ENCODE measurements around the gene FUOM. TPM values are rescaled to one million over a fixed set of nuclear protein-coding genes. Genes with fewer than 3 reads are reported as not detected.
A peak's percentile ranks its signal among the peaks of the same experiment; 100 is the strongest.

The FUOM gene
- total and polyA plus RNA-seq, 2 of the 8 experiments (the other 6 are each of a cell fraction or from before 2014, with no cell fraction given), result 22.0 to 30.4 TPM

DNA sequence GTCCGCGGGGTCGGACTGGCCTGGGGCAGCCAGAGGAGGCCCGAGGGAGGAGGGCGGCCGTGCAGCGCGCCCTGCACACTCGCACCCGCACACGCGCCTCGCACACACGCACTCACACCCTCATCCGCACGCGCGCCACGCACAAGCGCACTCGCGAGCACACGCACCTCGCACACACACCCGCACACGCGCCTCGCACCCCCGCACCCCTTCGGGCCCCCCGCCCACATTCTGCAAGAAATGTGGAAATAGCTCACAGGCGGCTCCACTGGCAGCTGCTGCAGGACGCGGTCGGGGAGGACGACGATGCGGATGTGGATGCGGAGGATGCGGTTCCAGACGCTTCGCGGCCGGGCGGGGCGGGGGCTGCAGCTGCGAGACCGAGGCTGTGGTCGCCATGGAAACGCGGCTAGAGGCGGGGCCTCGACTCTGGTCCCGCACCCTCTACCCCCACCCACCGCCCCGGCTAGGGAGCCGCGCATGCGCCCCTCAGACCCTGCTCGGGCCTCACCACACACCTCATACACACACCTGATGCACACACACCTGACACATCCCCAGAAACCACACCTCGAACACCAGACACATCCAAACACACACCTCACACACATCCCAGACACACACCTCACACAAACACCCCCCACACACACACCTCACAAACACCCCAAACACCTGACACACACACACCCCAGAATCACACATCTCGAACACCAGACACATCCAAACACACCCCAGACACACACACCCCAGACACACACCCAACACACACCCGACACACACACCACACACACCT, 21.0 kb downstream of the FUOM start, which contains the start of gene CALY:
Gene CALY, minus strand, starts transcription at position 320 of the 793 bp plus-strand sequence. CDS start 7,907 bp downstream, outside the sequence.
- H4K91ac ChIP-seq (replicated peaks; ENCODE audit: insufficient read length, low read length), result no peak within 1 kb of the TSS
- DNase-seq (ENCODE audit: low read depth in 1 of 2, low spot score in 2 of 2) (peak in 1 of 2 experiments; percentile 77), FAIRE-seq (no peak)
- H3K4me1 ChIP-seq (replicated peaks in 1 of 4; ENCODE audit: control insufficient read depth in 3 of 4, insufficient read depth in 4 of 4, low read length in 3 of 4), result peaks cover 0 to 18% (median 4%) of the 10 kb centered on the region in 4 experiments; a peak in 5 of 7 replicates
- no peaks in the 10 kb centered on the region; a peak in 1 of 8 replicates for H3K36me3 ChIP-seq (ENCODE audit: control insufficient read depth in 2 of 4, insufficient read depth in 4 of 4, low read length in 3 of 4)
- H3K18ac ChIP-seq (ENCODE audit: extremely low read depth, low read length), result no peak within 1 kb of the TSS
- H2AK5ac ChIP-seq (ENCODE audit: low read depth, low read length), result peak within 1 kb of the TSS; percentile 82; the same call in 1 of the 2 replicates
- WGBS, 2 experiments (ENCODE audit: extremely low coverage in 1 of 2, insufficient coverage in 1 of 2, insufficient read length in 1 of 2, insufficient replicate concordance in 2 of 2, low coverage in 1 of 2, low lambda C conversion rate in 2 of 2, missing lambda C conversion rate in 1 of 2), result 51% methylated on average over 34 of the region's 63 CpGs; no CpG with 5 or more reads in 1 of the 2 experiments
- no peak within 1 kb of the TSS for H3K4ac ChIP-seq (replicated peaks; ENCODE audit: insufficient read length, low read depth, low read length)
- H2BK120ac ChIP-seq (replicated peaks; ENCODE audit: low read depth, low read length), result no peak within 1 kb of the TSS
- no peak within 1 kb of the TSS; the same call in 1 of the 2 replicates for H4K8ac ChIP-seq (ENCODE audit: extremely low read depth, insufficient read depth, low read length)
- peak within 1 kb of the TSS; percentile 90 for H3K56ac ChIP-seq (replicated peaks; ENCODE audit: insufficient read length, low read depth, low read length)
- ChIA-PET POLR2A (ENCODE audit: partially characterized antibody) (interaction anchor here (0.7 to 2.5 kb wide), 5 partner anchors 10 to 21 kb away, joined by 3 to 8 read pairs (median 3); partner anchors contain the start of genes FUOM and PRAP1), CTCF (ENCODE audit: partially characterized antibody) (interaction anchor here (1.0 to 1.5 kb wide), 3 partner anchors 8 to 10 kb away, joined by 3 to 5 read pairs (median 4); partner anchors contain the start of gene PRAP1)
- peak within 1 kb of the TSS; percentile 35 to 64; a peak in 3 of 4 replicates for H3K4me2 ChIP-seq (ENCODE audit: insufficient read depth in 1 of 2, low read depth in 2 of 2, low read length in 2 of 2)
- peak within 1 kb of the TSS; percentile 50; the same call in 1 of the 2 replicates for H2BK12ac ChIP-seq (ENCODE audit: low read depth, low read length)
- no peak within 1 kb of the TSS for H2BK5ac ChIP-seq (ENCODE audit: low read depth, low read length)
- no peak within 1 kb of the TSS for H4K5ac ChIP-seq (ENCODE audit: insufficient read length, low read depth, low read length)
- no peak within 1 kb of the TSS for H2BK20ac ChIP-seq (ENCODE audit: low read length)
- peaks cover 0 to 12% of the 10 kb centered on the region in 2 experiments; a peak in 1 of 4 replicates for H3K9me3 ChIP-seq (ENCODE audit: insufficient read depth in 2 of 2, low read depth in 1 of 2, low read length in 1 of 2)
- no peaks in the 10 kb centered on the region for H3K79me2 ChIP-seq (ENCODE audit: control insufficient read depth in 1 of 2, insufficient read depth in 2 of 2, low read length in 2 of 2)
- peak within 1 kb of the TSS in 1 of 4 experiments; percentile 58; a peak in 2 of 8 replicates for H3K4me3 ChIP-seq (ENCODE audit: extremely low read depth in 1 of 4, insufficient read depth in 2 of 4, low read depth in 3 of 4, low read length in 4 of 4)
- H3K27me3 ChIP-seq (replicated peaks in 1 of 4; ENCODE audit: control insufficient read depth in 3 of 4, extremely low read depth in 1 of 4, insufficient read depth in 3 of 4, low read length in 3 of 4), result peaks cover 27 to 59% (median 55%) of the 10 kb centered on the region in 4 experiments
- no peak within 1 kb of the TSS for H3K14ac ChIP-seq (ENCODE audit: insufficient read length)
- H3K23ac ChIP-seq (ENCODE audit: insufficient read length), result no peak within 1 kb of the TSS
- no peak within 1 kb of the TSS for H3K9ac ChIP-seq (replicated peaks in 1 of 4; ENCODE audit: extremely low read depth in 1 of 4, low read depth in 3 of 4, low read length in 3 of 4)
- no peaks in the 10 kb centered on the region for H3K79me1 ChIP-seq (ENCODE audit: low read depth, low read length)
- peaks cover 32% of the 10 kb centered on the region; the same call in 1 of the 2 replicates for H3K23me2 ChIP-seq (ENCODE audit: low read depth, low read length)
- H2AFZ ChIP-seq (ENCODE audit: low read length), result no peak within 1 kb of the TSS
- no peak within 1 kb of the TSS for H3K27ac ChIP-seq (ENCODE audit: low read depth, low read length)
- H2BK15ac ChIP-seq (ENCODE audit: low read length), result peak within 1 kb of the TSS; percentile 92; the same call in 1 of the 2 replicates
- H4K20me1 ChIP-seq (replicated peaks in 1 of 2; ENCODE audit: control insufficient read depth in 1 of 2, insufficient read depth in 2 of 2, low read length in 2 of 2), result peaks cover 0 to 20% of the 10 kb centered on the region in 2 experiments
- TF ChIP-seq NRF1 (IDR thresholded peaks at IDR 0.05; ENCODE audit: low read depth, low read length), result peak; percentile 41
- TF ChIP-seq CBX5 (IDR thresholded peaks at IDR 0.05; ENCODE audit: low read depth, low read length), result no peak
- TF ChIP-seq CREB1 (IDR thresholded peaks at IDR 0.05), result no peak
- no peak for TF ChIP-seq HDAC2 (IDR thresholded peaks at IDR 0.05; ENCODE audit: borderline replicate concordance in 1 of 2, low read depth in 2 of 2, low read length in 2 of 2)
- no peak for TF ChIP-seq SAP30 (IDR thresholded peaks at IDR 0.05; ENCODE audit: insufficient read depth, insufficient replicate concordance, low read length)
- TF ChIP-seq, protein P1, sequence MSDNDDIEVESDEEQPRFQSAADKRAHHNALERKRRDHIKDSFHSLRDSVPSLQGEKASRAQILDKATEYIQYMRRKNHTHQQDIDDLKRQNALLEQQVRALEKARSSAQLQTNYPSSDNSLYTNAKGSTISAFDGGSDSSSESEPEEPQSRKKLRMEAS (IDR thresholded peaks at IDR 0.05), result peak; percentile 15; the same call in 1 of the 2 replicates
- no peak for TF ChIP-seq RFX5 (IDR thresholded peaks at IDR 0.05; ENCODE audit: borderline replicate concordance, low read depth, low read length)
- no peak for TF ChIP-seq CHD2 (IDR thresholded peaks at IDR 0.05; ENCODE audit: low read length)
- TF ChIP-seq FOSL1 (IDR thresholded peaks at IDR 0.05; ENCODE audit: insufficient read depth, low read depth, low read length), result no peak
- no peak for TF ChIP-seq SP2 (IDR thresholded peaks at IDR 0.05; ENCODE audit: low read length)
